Measurements from ENCODE around the gene FHOD3. TPM values are rescaled to one million over a fixed set of nuclear protein-coding genes. Genes with fewer than 3 reads are reported as not detected.

FHOD3 gene
- total and polyA plus RNA-seq, 2 donors (not counting 1 experiment from before 2014, with no cell fraction given) = not detected

- no peaks in the 10 kb centered on the region for H3K79me2 ChIP-seq (ENCODE audit: control insufficient read depth, insufficient read depth, low read length)
- no peaks in the 10 kb centered on the region for H4K20me1 ChIP-seq (ENCODE audit: control insufficient read depth, insufficient read depth, low read length, poor library complexity, severe bottlenecking)
- ATAC-seq (ENCODE audit: low read depth) (no peak), DNase-seq (no peak)
- H3K4me2 ChIP-seq (replicated peaks; ENCODE audit: low read depth, low read length, poor library complexity, severe bottlenecking) = no peak overlapping the region
- Mint-ChIP-seq H3K4me3 (no peak overlapping the region), H3K9me3 (ENCODE audit: insufficient read depth) (no peaks in the 10 kb centered on the region), H3K27me3 (peaks cover 25% of the 10 kb centered on the region), H3K4me1 (no peaks in the 10 kb centered on the region), H3K27ac (no peak overlapping the region)
- intact Hi-C loops (cut with micrococcal nuclease) = no loop called here
- ChIA-PET POLR2A (no interaction called here), CTCF (no interaction called here)
- TF ChIP-seq CTCF (IDR thresholded peaks at IDR 0.05) (no peak), EZH2 (IDR thresholded peaks at IDR 0.05; ENCODE audit: borderline replicate concordance, insufficient read depth, low read depth, low read length, poor library complexity, severe bottlenecking) (no peak)
- no peak overlapping the region for H3K9ac ChIP-seq (ENCODE audit: low read length)
- 63% methylated on average over 2 of the region's 2 CpGs for WGBS (ENCODE audit: insufficient coverage)
- no peak overlapping the region for H3K27ac ChIP-seq (ENCODE audit: low read length in 2 of 2)
- H2AFZ ChIP-seq (ENCODE audit: insufficient read depth, low read depth, low read length, poor library complexity, severe bottlenecking) = no peak overlapping the region
- H3K4me1 ChIP-seq (ENCODE audit: control insufficient read depth in 2 of 2, insufficient read depth in 2 of 2, low read length in 2 of 2) = no peaks in the 10 kb centered on the region
- H3K4me3 ChIP-seq (ENCODE audit: control extremely low read depth in 1 of 5, extremely low read depth in 1 of 5, insufficient read depth in 1 of 5, low read depth in 2 of 5, low read length in 4 of 5) = no peak overlapping the region
- H3K9me3 ChIP-seq (ENCODE audit: control extremely low read depth in 1 of 3, control insufficient read depth in 2 of 3, insufficient read depth in 1 of 3, low read length in 2 of 3) = peaks cover 0 to 3% (median 0%) of the 10 kb centered on the region in 3 donors
- H3K27me3 ChIP-seq (replicated peaks in 1 of 4; ENCODE audit: control extremely low read depth in 1 of 4, control insufficient read depth in 3 of 4, insufficient read depth in 4 of 4, low read length in 3 of 4) = peaks cover 0 to 3% (median 0%) of the 10 kb centered on the region in 4 experiments
- H3K36me3 ChIP-seq (replicated peaks in 1 of 2; ENCODE audit: control extremely low read depth in 1 of 2, control insufficient read depth in 1 of 2, extremely low read depth in 1 of 2, insufficient read depth in 2 of 2, low read length in 1 of 2) = no peaks in the 10 kb centered on the region
Observed at GRCh38 chr18:36488131-36488530, 190.6 kb downstream of the FHOD3 start.

GRCh38 chr18:36490897-36491296, 193.4 kb downstream of the FHOD3 start:
- H3K4me3 ChIP-seq (ENCODE audit: control extremely low read depth in 1 of 5, extremely low read depth in 1 of 5, insufficient read depth in 1 of 5, low read depth in 2 of 5, low read length in 4 of 5) = no peak overlapping the region
- no peak overlapping the region for H3K4me2 ChIP-seq (replicated peaks; ENCODE audit: low read depth, low read length, poor library complexity, severe bottlenecking)
- H3K27ac ChIP-seq (ENCODE audit: low read length in 2 of 2) = no peak overlapping the region
- no peaks in the 10 kb centered on the region for H3K9me3 ChIP-seq (ENCODE audit: control extremely low read depth in 1 of 3, control insufficient read depth in 2 of 3, insufficient read depth in 1 of 3, low read length in 2 of 3)
- no peaks in the 10 kb centered on the region for H3K79me2 ChIP-seq (ENCODE audit: control insufficient read depth, insufficient read depth, low read length)
- no peak overlapping the region for H3K9ac ChIP-seq (ENCODE audit: low read length)
- intact Hi-C loops (cut with micrococcal nuclease) = no loop called here
- POLR2A ChIA-PET = no interaction called here
- WGBS (ENCODE audit: insufficient coverage) = 100% methylated on average over 2 of the region's 4 CpGs
- no peak for TF ChIP-seq CTCF (IDR thresholded peaks at IDR 0.05)
- TF ChIP-seq EZH2 (IDR thresholded peaks at IDR 0.05; ENCODE audit: borderline replicate concordance, insufficient read depth, low read depth, low read length, poor library complexity, severe bottlenecking) = no peak
- Mint-ChIP-seq H3K4me3 (no peak overlapping the region), H3K9me3 (ENCODE audit: insufficient read depth) (no peaks in the 10 kb centered on the region), H3K4me1 (no peaks in the 10 kb centered on the region), H3K27ac (no peak overlapping the region), H3K27me3 (peaks cover 30% of the 10 kb centered on the region)
- no peaks in the 10 kb centered on the region for H3K4me1 ChIP-seq (ENCODE audit: control insufficient read depth in 2 of 2, insufficient read depth in 2 of 2, low read length in 2 of 2)
- H3K27me3 ChIP-seq (replicated peaks in 1 of 4; ENCODE audit: control extremely low read depth in 1 of 4, control insufficient read depth in 3 of 4, insufficient read depth in 4 of 4, low read length in 3 of 4) = peaks cover 0 to 7% (median 0%) of the 10 kb centered on the region in 4 experiments
- CTCF ChIA-PET = no interaction called here
- H3K36me3 ChIP-seq (replicated peaks in 1 of 2; ENCODE audit: control extremely low read depth in 1 of 2, control insufficient read depth in 1 of 2, extremely low read depth in 1 of 2, insufficient read depth in 2 of 2, low read length in 1 of 2) = no peaks in the 10 kb centered on the region
- H2AFZ ChIP-seq (ENCODE audit: insufficient read depth, low read depth, low read length, poor library complexity, severe bottlenecking) = no peak overlapping the region
- H4K20me1 ChIP-seq (ENCODE audit: control insufficient read depth, insufficient read depth, low read length, poor library complexity, severe bottlenecking) = no peaks in the 10 kb centered on the region
- ATAC-seq (ENCODE audit: low read depth) (no peak), DNase-seq (no peak)

Data from B cell (primary cell).